ENCODE data around the gene FUT1.

- peak; percentile 78 to 98 (median 94) for TF ChIP-seq CTCF (optimal IDR thresholded peaks at IDR 0.05 in 1 of 3, IDR thresholded peaks at IDR 0.05 in 1 of 3, conservative IDR thresholded peaks at IDR 0.05 in 1 of 3; ENCODE audit: extremely low read depth in 1 of 3, insufficient read depth in 2 of 3, low read length in 3 of 3)
- TF ChIP-seq EZH2 (IDR thresholded peaks at IDR 0.05; ENCODE audit: low read length) = no peak
Observed at GRCh38 chr19:48795055-48795684, 42.7 kb upstream of the FUT1 start.
